Natural killer cell (primary cell): ENCODE measurements around the gene RNF169. TPM values are rescaled to one million over a fixed set of nuclear protein-coding genes. Genes with fewer than 3 reads are reported as not detected.

Experiments used
- ATAC-seq, 3 donors: fragments of 150-1000 bp in 2 of 3; fragments of 200-7000 bp in 1 of 3; cut with Tn5 transposase; 1 replicate in 1 of 3; 2 replicates in 2 of 3; pipeline ENCODE4 v1.10.0; 2021; ENCODE audit warnings: mild to moderate bottlenecking in 2 of 3, moderate library complexity in 2 of 3
- DNase-seq, 2 donors: peaks; one replicate each; pipeline versions ENCODE4 v3.0.0 to v3.0.0-alpha.2; 2013 to 2021; ENCODE audit warnings: mixed read lengths in 1 of 2
- H3K27ac ChIP-seq: one replicate; pipeline ENCODE4 v1.5.1; 2013; ENCODE audit warnings: mild to moderate bottlenecking, low read length
- H3K27me3 ChIP-seq: one replicate; pipeline ENCODE4 v1.6.1; 2013; ENCODE audit warnings: low read length; ENCODE audit not compliant: control insufficient read depth, insufficient read depth
- H3K36me3 ChIP-seq: one replicate; pipeline ENCODE4 v1.6.1; 2013; ENCODE audit warnings: low read length; ENCODE audit not compliant: control insufficient read depth, insufficient read depth
- H3K4me1 ChIP-seq: one replicate; pipeline ENCODE4 v1.6.1; 2013; ENCODE audit warnings: low read length; ENCODE audit not compliant: control insufficient read depth, insufficient read depth
- H3K4me3 ChIP-seq: one replicate; pipeline ENCODE4 v1.5.1; 2013; ENCODE audit warnings: low read length
- H3K9me3 ChIP-seq: one replicate; pipeline ENCODE4 v1.6.1; 2013; ENCODE audit warnings: low read length; ENCODE audit not compliant: control insufficient read depth, insufficient read depth
- H3K27ac Mint-ChIP-seq, 2 donors: one replicate each; pipeline ENCODE4 v1.8.0; 2022; ENCODE audit warnings: mild to moderate bottlenecking in 2 of 2, mixed read lengths in 2 of 2, moderate library complexity in 1 of 2
- H3K27me3 Mint-ChIP-seq, 2 donors: one replicate each; pipeline ENCODE4 v1.8.0; 2022; ENCODE audit warnings: low read depth in 2 of 2, mixed read lengths in 2 of 2
- H3K36me3 Mint-ChIP-seq: one replicate; pipeline ENCODE4 v1.8.0; 2022; ENCODE audit warnings: mixed read lengths
- H3K4me1 Mint-ChIP-seq, 2 donors: one replicate each; pipeline ENCODE4 v1.8.0; 2022; ENCODE audit warnings: mixed read lengths in 2 of 2
- H3K4me3 Mint-ChIP-seq: one replicate; pipeline ENCODE4 v1.8.0; 2022; ENCODE audit warnings: mild to moderate bottlenecking, moderate library complexity, mixed read lengths
- H3K9me3 Mint-ChIP-seq, 2 donors: one replicate each; pipeline ENCODE4 v1.8.0; 2022; ENCODE audit warnings: mixed read lengths in 2 of 2
- CTCF ChIP-seq: fragments of 200-600 bp; IDR thresholded peaks from one replicate; pipeline ENCODE4 v1.8.0; 2022; ENCODE audit warnings: antibody characterized with exemption
- WGBS: methylation state at CpG from one replicate; pipeline ENCODE4 v1.1.7; 2013; ENCODE audit warnings: missing lambda C conversion rate; ENCODE audit not compliant: insufficient coverage; 5-methylcytosine and 5-hydroxymethylcytosine counted together
- intact Hi-C: fragments of 100-400 bp; cut with micrococcal nuclease; formaldehyde crosslinking; loops from one replicate; pipeline ENCODE4 v1.14.2; 2022
- total RNA-seq, 4 donors: library from RNA; stranded (reverse); fragments of 120-200 nt in 1 of 4; gene quantifications; one replicate each; pipeline versions ENCODE4 v1.2.3 to v1.2.4, GENCODE V29; 2013 to 2022

Gene RNF169
- total RNA-seq, 3 donors from 2014 or later (not counting 1 experiment from before 2014, with no cell fraction given): 29.1 to 39.8 (median 37.9) TPM

GRCh38 chr11:74713686-74714085 is 35.0 kb upstream of the RNF169 start:
- no peak for DNase-seq
- no peak for ATAC-seq
- H3K27ac Mint-ChIP-seq: no peak overlapping the region
- no peak for TF ChIP-seq CTCF
- intact Hi-C loops: no loop called here
- no peaks in the 10 kb centered on the region for H3K4me1 Mint-ChIP-seq
- no peaks in the 10 kb centered on the region for H3K9me3 Mint-ChIP-seq
- Histone ChIP-seq H3K27me3 (no peaks in the 10 kb centered on the region), H3K4me1 (no peaks in the 10 kb centered on the region), H3K27ac (no peak overlapping the region), H3K4me3 (no peak overlapping the region), H3K36me3 (no peaks in the 10 kb centered on the region), H3K9me3 (no peaks in the 10 kb centered on the region)
- H3K36me3 Mint-ChIP-seq: no peaks in the 10 kb centered on the region
- 76% methylated on average over 4 of the region's 4 CpGs for WGBS
- H3K4me3 Mint-ChIP-seq: no peak overlapping the region
- H3K27me3 Mint-ChIP-seq: no peaks in the 10 kb centered on the region

- DNase-seq (no peak), ATAC-seq (no peak)
- WGBS: 87% methylated on average over 5 of the region's 7 CpGs
- no peaks in the 10 kb centered on the region for H3K9me3 ChIP-seq
- no peaks in the 10 kb centered on the region for H3K4me1 ChIP-seq
- no peaks in the 10 kb centered on the region for H3K27me3 ChIP-seq
- TF ChIP-seq CTCF: no peak
- Mint-ChIP-seq H3K27ac (no peak overlapping the region), H3K4me3 (no peak overlapping the region), H3K36me3 (no peaks in the 10 kb centered on the region), H3K4me1 (no peaks in the 10 kb centered on the region), H3K9me3 (no peaks in the 10 kb centered on the region), H3K27me3 (no peaks in the 10 kb centered on the region)
- no peak overlapping the region for H3K27ac ChIP-seq
- H3K36me3 ChIP-seq: no peaks in the 10 kb centered on the region
- no peak overlapping the region for H3K4me3 ChIP-seq
- intact Hi-C loops: no loop called here
Measured at GRCh38 chr11:74714904-74715303, 33.7 kb upstream of the RNF169 start.

- Histone ChIP-seq H3K9me3 (no peaks in the 10 kb centered on the region), H3K27ac (no peak overlapping the region), H3K36me3 (no peaks in the 10 kb centered on the region), H3K4me1 (no peaks in the 10 kb centered on the region), H3K27me3 (no peaks in the 10 kb centered on the region), H3K4me3 (no peak overlapping the region)
- no peak overlapping the region for H3K4me3 Mint-ChIP-seq
- intact Hi-C loops: no loop called here
- ATAC-seq (no peak), DNase-seq (no peak)
- no peak for TF ChIP-seq CTCF
- no peaks in the 10 kb centered on the region for H3K36me3 Mint-ChIP-seq
- H3K27me3 Mint-ChIP-seq: no peaks in the 10 kb centered on the region
- no peaks in the 10 kb centered on the region for H3K4me1 Mint-ChIP-seq
- no peak overlapping the region for H3K27ac Mint-ChIP-seq
- H3K9me3 Mint-ChIP-seq: no peaks in the 10 kb centered on the region
- WGBS: 84% methylated on average over 5 of the region's 5 CpGs
Measured at GRCh38 chr11:74717221-74717969, 31.3 kb upstream of the RNF169 start.

- H3K27me3 Mint-ChIP-seq: peaks cover 0 to 5% of the 10 kb centered on the region in 2 donors
Measured at GRCh38 chr11:74719011-74719410, 29.6 kb upstream of the RNF169 start.

More at GRCh38 chr11:74719011-74719410, 29.6 kb upstream of the RNF169 start:
- Mint-ChIP-seq H3K36me3 (no peaks in the 10 kb centered on the region), H3K9me3 (no peaks in the 10 kb centered on the region), H3K4me3 (no peak overlapping the region), H3K27ac (no peak overlapping the region), H3K4me1 (no peaks in the 10 kb centered on the region)
- no peak for TF ChIP-seq CTCF
- no peak overlapping the region for H3K4me3 ChIP-seq
- ATAC-seq (no peak), DNase-seq (no peak)
- H3K4me1 ChIP-seq: no peaks in the 10 kb centered on the region
- WGBS: 96% methylated on average over 5 of the region's 5 CpGs
- H3K27me3 ChIP-seq: no peaks in the 10 kb centered on the region
- no peak overlapping the region for H3K27ac ChIP-seq
- no peaks in the 10 kb centered on the region for H3K36me3 ChIP-seq
- intact Hi-C loops: no loop called here
- H3K9me3 ChIP-seq: no peaks in the 10 kb centered on the region
